ENCODE data around the gene ARAP3. TPM values are rescaled to one million over a fixed set of nuclear protein-coding genes. Genes with fewer than 3 reads are reported as not detected.

The ARAP3 gene
- total RNA-seq, 1 experiment from 2014 or later: 27.6 TPM

DNA sequence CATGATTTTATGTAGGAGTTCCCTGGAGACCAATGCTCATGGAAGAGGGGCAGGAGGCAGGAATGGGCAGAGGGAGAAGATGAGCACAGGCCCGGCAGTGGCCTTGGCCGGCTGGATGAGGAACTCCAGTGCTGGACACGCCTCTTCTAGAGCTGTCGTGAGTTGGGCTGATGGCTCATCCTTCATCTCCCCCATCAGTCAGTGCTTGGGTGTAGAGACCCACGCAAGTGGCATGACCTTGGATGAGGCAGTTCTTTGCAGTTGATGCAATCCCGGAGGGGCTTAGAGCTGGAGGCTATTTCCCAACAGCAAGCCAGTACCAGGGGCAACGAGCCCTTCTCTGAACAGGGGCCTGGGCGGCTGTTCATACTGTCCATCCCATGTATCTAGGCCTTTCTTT is 25.5 kb upstream of the ARAP3 start:
- Histone ChIP-seq H3K9ac (ENCODE audit: extremely low read depth, insufficient read length, low read length) (no peak overlapping the region), H4K5ac (ENCODE audit: insufficient read length, low read depth, low read length) (no peak overlapping the region), H3K27ac (ENCODE audit: insufficient read length, low read depth, low read length) (no peak overlapping the region), H2AK5ac (ENCODE audit: insufficient read length, low read length) (no peak overlapping the region), H4K20me1 (ENCODE audit: control insufficient read depth, insufficient read depth, insufficient read length) (no peaks in the 10 kb centered on the region), H4K8ac (replicated peaks; ENCODE audit: insufficient read length, low read depth, low read length) (no peak overlapping the region), H3K14ac (ENCODE audit: insufficient read depth, low read length) (no peak overlapping the region), H3K56ac (ENCODE audit: insufficient read length, low read depth, low read length) (no peak overlapping the region), H3K23ac (ENCODE audit: insufficient read length, low read depth, low read length) (no peak overlapping the region), H3K18ac (ENCODE audit: insufficient read length, low read depth, low read length) (no peak overlapping the region), H3K23me2 (ENCODE audit: insufficient read length, low read depth, low read length, poor library complexity, severe bottlenecking) (peaks cover 9% of the 10 kb centered on the region), H2BK20ac (ENCODE audit: low read depth, low read length, poor library complexity, severe bottlenecking) (no peak overlapping the region), H3K4ac (ENCODE audit: low read depth, low read length) (no peak overlapping the region), H2BK15ac (ENCODE audit: low read depth, low read length) (no peak overlapping the region), H2AFZ (ENCODE audit: low read length) (no peak overlapping the region), H3K79me1 (ENCODE audit: insufficient read depth, low read depth, low read length, poor library complexity, severe bottlenecking) (no peaks in the 10 kb centered on the region), H3T11ph (ENCODE audit: low read length) (no peak overlapping the region), H2BK120ac (ENCODE audit: low read depth, low read length, poor library complexity, severe bottlenecking) (no peak overlapping the region), H2BK5ac (ENCODE audit: insufficient read length, low read length) (no peak overlapping the region), H3K27me3 (ENCODE audit: insufficient read depth, low read length) (peaks cover 7% of the 10 kb centered on the region; the same call in 1 of the 2 replicates), H3K4me2 (ENCODE audit: insufficient read depth, insufficient read length, low read length) (no peak overlapping the region), H3K9me3 (ENCODE audit: control insufficient read depth, low read depth, low read length) (no peaks in the 10 kb centered on the region), H3K79me2 (ENCODE audit: insufficient read depth, low read length) (no peaks in the 10 kb centered on the region), H2BK12ac (ENCODE audit: insufficient read length, low read depth, low read length) (no peak overlapping the region), H4K91ac (ENCODE audit: insufficient read length, low read depth, low read length) (no peak overlapping the region), H3K4me1 (ENCODE audit: insufficient read depth, low read length) (no peaks in the 10 kb centered on the region)
- Mint-ChIP-seq H3K27ac (no peak overlapping the region; a peak in 1 of 7 replicates), H3K27me3 (ENCODE audit: low read depth) (peaks cover 12% of the 10 kb centered on the region), H3K4me1 (peaks cover 0 to 5% of the 10 kb centered on the region in 2 experiments; a peak in 2 of 4 replicates), H3K9me3 (no peaks in the 10 kb centered on the region), H3K36me3 (ENCODE audit: insufficient read depth in 1 of 3, low read depth in 3 of 3) (no peaks in the 10 kb centered on the region), H3K4me3 (no peak overlapping the region)
- TF ChIP-seq, protein P1, sequence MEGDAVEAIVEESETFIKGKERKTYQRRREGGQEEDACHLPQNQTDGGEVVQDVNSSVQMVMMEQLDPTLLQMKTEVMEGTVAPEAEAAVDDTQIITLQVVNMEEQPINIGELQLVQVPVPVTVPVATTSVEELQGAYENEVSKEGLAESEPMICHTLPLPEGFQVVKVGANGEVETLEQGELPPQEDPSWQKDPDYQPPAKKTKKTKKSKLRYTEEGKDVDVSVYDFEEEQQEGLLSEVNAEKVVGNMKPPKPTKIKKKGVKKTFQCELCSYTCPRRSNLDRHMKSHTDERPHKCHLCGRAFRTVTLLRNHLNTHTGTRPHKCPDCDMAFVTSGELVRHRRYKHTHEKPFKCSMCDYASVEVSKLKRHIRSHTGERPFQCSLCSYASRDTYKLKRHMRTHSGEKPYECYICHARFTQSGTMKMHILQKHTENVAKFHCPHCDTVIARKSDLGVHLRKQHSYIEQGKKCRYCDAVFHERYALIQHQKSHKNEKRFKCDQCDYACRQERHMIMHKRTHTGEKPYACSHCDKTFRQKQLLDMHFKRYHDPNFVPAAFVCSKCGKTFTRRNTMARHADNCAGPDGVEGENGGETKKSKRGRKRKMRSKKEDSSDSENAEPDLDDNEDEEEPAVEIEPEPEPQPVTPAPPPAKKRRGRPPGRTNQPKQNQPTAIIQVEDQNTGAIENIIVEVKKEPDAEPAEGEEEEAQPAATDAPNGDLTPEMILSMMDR (conservative IDR thresholded peaks at IDR 0.05): no peak
- no CpG with 5 or more reads among the region's 8 CpGs for WGBS (ENCODE audit: extremely low coverage, insufficient read length, low lambda C conversion rate)
- no peak for DNase-seq

All from H9 (cell line).